Activated T-cell treated with anti-CD3 and anti-CD28 coated beads, Interleukin-2, amount 50 U/mL, for 24 hours (primary cell): ENCODE measurements around the gene RCL1.
"Not testable (repeated sequence)": the region's sequence is repeated elsewhere in the genome, so short reads cannot be mapped to it uniquely, and the experiment has no call there.

ENCODE experiments used
- DNase-seq: peaks from one replicate; pipeline ENCODE4 v3.0.0-alpha.2; 2020
- H3K27ac Mint-ChIP-seq: 2 replicates; pipeline ENCODE4 v1.8.0; 2020; ENCODE audit warnings: mild to moderate bottlenecking, mixed read lengths
- H3K27me3 Mint-ChIP-seq: 2 replicates; pipeline ENCODE4 v1.8.0; 2020; ENCODE audit warnings: mixed read lengths
- H3K36me3 Mint-ChIP-seq: 2 replicates; pipeline ENCODE4 v1.8.0; 2020; ENCODE audit warnings: low read depth, mixed read lengths
- H3K4me1 Mint-ChIP-seq: 2 replicates; pipeline ENCODE4 v1.8.0; 2020; ENCODE audit warnings: low read depth, mixed read lengths
- H3K4me3 Mint-ChIP-seq: 2 replicates; pipeline ENCODE4 v1.8.0; 2020; ENCODE audit warnings: mild to moderate bottlenecking, moderate library complexity, mixed read lengths
- H3K9me3 Mint-ChIP-seq: 2 replicates; pipeline ENCODE4 v1.8.0; 2020; ENCODE audit warnings: mixed read lengths

Gene RCL1, protein sequence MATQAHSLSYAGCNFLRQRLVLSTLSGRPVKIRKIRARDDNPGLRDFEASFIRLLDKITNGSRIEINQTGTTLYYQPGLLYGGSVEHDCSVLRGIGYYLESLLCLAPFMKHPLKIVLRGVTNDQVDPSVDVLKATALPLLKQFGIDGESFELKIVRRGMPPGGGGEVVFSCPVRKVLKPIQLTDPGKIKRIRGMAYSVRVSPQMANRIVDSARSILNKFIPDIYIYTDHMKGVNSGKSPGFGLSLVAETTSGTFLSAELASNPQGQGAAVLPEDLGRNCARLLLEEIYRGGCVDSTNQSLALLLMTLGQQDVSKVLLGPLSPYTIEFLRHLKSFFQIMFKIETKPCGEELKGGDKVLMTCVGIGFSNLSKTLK

DNA sequence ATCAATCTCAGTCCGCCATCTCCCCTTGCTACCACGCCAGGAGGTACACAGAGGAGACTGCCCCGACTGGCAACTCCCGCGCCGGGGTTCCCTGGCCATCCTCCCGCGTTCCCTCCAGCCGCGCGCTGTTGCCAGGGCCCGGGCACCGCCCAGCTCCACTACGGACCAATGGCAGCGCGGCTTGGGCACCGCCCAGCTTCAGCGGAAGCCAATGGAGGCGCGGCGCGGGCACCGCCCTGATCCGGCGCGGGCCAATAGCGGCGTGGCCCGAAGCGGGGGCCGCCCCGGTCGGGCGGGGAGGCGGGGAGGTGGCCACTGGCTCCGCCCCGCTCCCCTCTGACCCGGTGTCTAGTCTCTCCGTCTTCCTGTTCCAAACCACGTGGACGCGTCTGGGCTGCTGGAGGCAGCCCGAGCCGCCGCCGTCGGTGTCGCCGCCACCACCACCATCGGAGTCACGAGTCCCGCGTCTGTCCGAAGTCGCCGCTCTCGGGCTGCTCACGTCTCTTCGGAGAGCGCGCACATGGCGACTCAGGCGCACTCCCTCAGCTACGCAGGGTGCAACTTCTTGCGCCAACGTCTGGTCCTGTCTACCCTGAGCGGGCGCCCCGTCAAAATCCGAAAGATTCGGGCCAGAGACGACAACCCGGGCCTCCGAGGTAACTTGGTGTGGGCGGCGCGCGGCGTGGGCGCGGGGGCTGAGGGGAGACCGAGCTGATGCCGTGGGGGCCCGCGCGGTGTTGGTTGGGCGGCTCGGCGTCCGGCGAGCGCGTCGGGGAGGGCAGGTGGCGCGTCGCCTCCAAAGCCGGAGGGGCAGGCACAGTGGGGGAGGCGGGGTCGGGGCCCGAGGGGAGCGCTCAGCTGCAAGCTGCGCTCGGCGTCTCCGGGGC, at the start of gene RCL1:
Gene RCL1 (plus strand): TSS at position 373 of the 887 bp plus-strand sequence. CDS start 148 bp downstream, at position 521.
- Mint-ChIP-seq H3K4me3 (peak within 1 kb of the TSS; percentile 98), H3K36me3 (peaks cover 41% of the 10 kb centered on the region), H3K27ac (peak within 1 kb of the TSS; percentile 97), H3K9me3 (peaks cover 4% of the 10 kb centered on the region), H3K4me1 (peaks cover 60% of the 10 kb centered on the region), H3K27me3 (no peaks in the 10 kb centered on the region)
- DNase-seq: peak; percentile 98

DNA sequence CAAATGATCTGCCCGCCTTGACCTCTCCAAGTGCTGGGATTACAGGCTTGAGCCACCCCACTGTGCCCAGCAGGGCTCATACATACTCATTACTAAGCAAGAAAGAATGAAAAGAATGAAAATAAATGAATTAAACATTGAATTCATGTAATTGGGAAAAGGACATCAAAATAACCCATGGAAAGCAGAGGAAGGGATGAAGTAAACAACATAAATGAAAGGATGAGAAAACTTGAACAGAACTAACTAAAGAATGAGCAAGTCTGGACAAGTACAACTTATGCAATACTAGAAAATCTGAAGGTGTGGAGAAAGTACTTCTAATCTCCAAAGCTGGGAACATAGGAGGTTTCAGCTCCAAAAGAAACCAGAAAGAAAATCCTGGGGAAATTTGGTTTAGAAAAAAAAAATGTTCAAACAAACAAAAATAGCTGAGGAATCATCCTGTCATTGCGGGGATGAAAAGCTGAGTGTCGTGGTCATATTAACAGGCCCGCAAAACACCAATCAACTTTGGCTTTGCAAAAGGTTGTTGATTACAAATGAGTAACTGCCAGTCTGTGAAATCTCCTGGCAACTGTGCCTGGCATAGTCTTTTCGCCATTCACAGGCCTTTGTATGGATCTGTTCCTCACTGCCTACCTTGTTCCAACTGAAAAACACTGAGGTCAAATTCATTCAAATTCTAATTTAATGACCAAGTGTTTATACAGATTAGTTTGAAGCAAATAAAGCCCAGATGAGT, 49.4 kb upstream of the RCL1 start:
- H3K4me3 Mint-ChIP-seq: no peak overlapping the region
- no peaks in the 10 kb centered on the region for H3K9me3 Mint-ChIP-seq
- peaks cover 19% of the 10 kb centered on the region for H3K36me3 Mint-ChIP-seq
- H3K27ac Mint-ChIP-seq: peak overlapping the region; percentile 10
- DNase-seq: no peak
- peaks cover 59% of the 10 kb centered on the region for H3K4me1 Mint-ChIP-seq
- H3K27me3 Mint-ChIP-seq: no peaks in the 10 kb centered on the region

DNA sequence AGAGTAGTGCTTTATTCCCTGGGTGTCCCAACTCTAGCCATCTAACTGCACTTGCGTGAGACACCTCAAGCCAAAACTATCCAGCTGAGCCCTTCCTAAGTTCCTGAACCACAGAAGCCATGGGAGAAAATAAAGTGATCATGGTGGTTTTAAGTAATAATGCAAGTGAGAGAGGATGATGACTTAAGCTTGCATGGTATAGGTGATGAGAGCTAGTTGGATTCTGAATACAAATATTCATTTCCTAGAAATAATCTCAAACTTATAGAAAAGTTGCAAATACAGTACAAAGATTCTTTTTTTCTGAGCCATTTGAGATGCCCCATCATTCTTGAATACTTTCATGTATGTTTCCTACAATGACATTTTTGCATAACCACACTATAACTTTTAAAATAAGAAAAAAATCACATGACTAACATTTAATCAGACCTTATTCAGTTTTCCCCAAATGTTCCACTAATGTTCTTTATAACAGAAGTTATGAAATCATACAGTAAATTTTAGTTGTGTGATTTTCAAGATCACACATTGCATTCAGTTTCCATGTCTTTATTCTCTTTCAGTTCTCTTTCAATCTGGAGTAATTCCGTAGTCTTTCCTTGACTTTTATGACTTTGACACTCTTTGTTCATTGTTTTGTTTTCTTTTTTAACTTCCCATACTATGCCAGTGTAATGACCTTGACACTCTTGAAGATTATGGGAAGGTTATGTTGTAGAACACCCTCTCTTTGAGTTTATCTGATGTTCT, 46.3 kb upstream of the RCL1 start:
- Mint-ChIP-seq H3K4me1 (peaks cover 39% of the 10 kb centered on the region), H3K9me3 (no peaks in the 10 kb centered on the region), H3K4me3 (no peak overlapping the region), H3K36me3 (no peaks in the 10 kb centered on the region), H3K27me3 (no peaks in the 10 kb centered on the region), H3K27ac (peak overlapping the region; percentile 38)
- no peak for DNase-seq

DNA sequence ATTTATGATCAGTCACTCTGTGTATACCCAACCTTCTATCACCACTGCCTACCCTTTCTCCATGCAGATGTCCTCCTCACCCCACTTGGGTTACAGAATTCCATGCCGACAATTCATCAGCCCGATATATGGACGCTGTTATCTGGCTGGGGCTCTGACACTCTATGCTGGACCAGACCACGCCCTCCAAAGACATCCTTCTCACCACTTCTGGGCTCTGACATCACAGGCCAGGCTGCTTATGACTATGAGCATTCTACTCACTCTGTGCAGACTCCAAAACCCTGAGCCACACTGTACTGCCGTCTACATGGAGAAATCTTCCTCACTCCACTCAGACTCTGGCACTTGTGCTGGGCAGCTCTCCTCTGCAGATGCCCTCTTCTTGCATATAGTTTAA, 44.1 kb upstream of the RCL1 start:
- no peaks in the 10 kb centered on the region for H3K9me3 Mint-ChIP-seq
- H3K36me3 Mint-ChIP-seq: no peaks in the 10 kb centered on the region

DNA sequence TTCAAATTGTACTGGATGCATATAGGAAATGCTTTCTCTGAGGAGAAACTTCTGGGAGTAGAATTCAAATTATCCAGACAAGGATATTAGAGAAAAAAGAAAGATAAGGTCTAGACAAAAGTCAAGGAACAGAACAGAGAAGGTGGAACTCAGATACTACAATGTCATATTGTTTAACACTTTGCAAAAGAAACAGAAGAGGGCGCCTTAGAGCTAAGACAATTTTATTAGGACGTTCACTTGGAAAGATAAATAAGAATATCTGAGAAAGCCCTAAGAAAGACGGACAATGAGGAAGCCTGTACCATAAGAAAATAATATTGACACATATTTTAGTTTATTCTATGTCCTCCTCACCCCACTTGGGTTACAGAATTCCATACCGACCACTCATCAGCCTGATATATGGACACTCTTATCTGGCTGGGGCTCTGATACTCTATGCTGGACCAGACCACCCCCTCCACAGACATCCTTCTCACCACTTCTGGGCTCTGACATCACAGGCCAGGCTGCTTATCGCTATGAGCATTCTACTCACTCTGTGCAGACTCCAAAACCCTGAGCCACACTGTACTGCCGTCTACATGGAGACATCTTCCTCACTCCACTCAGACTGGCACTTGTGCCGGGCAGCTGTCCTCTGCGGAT, 42.6 kb upstream of the RCL1 start:
- Mint-ChIP-seq H3K27me3 (no peaks in the 10 kb centered on the region), H3K27ac (no peak overlapping the region), H3K36me3 (no peaks in the 10 kb centered on the region), H3K4me1 (peaks cover 20% of the 10 kb centered on the region), H3K4me3 (no peak overlapping the region), H3K9me3 (no peaks in the 10 kb centered on the region)
- no peak for DNase-seq

More for the DNA sequence above, 44.1 kb upstream of the RCL1 start:
- Mint-ChIP-seq H3K27me3 (no peaks in the 10 kb centered on the region), H3K4me3 (no peak overlapping the region), H3K4me1 (peaks cover 24% of the 10 kb centered on the region), H3K27ac (no peak overlapping the region)
- DNase-seq: no peak

DNA sequence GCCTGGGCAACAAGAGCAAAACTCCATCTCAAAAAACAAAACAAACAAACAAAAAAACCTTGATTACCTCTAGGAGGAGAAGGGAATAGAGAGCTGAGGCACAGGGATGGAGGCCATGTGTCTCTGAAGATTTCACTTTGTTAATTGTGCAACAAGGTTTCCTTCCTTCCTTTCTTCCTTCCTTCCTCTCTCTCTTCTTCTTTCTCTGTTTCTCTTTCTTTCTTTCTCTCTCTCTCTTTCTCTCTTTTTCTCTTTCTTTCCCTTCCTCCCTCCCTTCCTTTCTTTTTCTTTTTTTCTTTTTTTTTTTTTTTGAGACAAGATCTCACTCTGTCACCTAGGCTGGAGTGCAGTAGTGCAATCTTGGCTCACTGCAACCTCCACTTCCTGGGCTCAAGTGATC, 38.2 kb upstream of the RCL1 start:
- not testable (repeated sequence) for H3K27me3 Mint-ChIP-seq, DNase-seq, H3K36me3 Mint-ChIP-seq

DNA sequence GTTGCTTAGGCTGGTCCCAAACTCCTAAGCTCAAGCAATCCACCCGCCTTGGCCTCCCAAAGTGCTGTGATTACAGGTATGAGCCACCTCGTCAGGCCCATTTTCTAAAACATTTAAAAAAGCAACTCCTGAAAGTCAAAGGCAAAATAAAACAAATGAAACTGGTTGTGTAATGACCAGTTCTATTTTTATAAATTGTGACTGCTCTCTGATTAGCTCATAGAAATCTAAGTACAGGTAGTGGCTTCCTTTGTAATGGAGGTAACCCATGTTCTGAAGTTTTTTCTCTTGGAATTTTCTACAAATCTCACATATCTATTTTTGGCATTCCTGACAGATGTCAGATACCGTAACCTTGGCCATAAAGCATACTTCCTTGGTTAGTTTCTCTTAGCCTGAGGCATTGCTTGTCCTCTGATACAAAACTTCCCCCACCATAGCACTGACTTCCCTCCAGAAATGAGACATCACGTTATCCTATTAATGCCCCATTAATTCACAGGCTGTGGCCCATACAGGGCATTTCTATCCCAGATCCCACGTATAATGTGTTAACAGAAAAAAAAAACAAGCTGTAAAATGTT, 37.6 kb upstream of the RCL1 start:
- no peaks in the 10 kb centered on the region for H3K27me3 Mint-ChIP-seq
- H3K4me3 Mint-ChIP-seq: no peak overlapping the region
- DNase-seq: no peak
- peaks cover 3% of the 10 kb centered on the region for H3K4me1 Mint-ChIP-seq
- no peaks in the 10 kb centered on the region for H3K9me3 Mint-ChIP-seq
- no peak overlapping the region for H3K27ac Mint-ChIP-seq
- no peaks in the 10 kb centered on the region for H3K36me3 Mint-ChIP-seq

More for the DNA sequence above, 38.2 kb upstream of the RCL1 start:
- not testable (repeated sequence) for H3K4me3 Mint-ChIP-seq, H3K9me3 Mint-ChIP-seq, H3K4me1 Mint-ChIP-seq
- H3K27ac Mint-ChIP-seq: peak overlapping the region; percentile 32

DNA sequence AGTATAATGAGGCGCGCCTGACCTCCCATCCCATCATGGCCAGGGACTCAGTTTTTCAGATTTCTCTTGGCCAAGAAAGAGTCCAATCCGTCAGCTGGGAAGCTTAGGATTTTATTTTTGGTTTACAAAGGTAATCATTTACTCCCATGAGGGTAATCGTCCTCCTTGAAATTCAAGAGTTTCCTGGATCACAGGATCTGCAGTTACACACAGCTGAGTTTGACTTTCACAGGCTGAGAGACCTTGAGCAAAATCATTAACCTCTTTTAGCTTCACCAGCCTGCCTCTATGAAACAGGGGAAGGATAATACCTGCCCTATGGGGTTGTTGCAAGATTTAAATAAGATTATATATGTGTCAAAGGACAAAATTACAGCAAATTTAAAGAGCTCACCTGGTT, 36.3 kb upstream of the RCL1 start:
- DNase-seq: no peak
- Mint-ChIP-seq H3K4me1 (peaks cover 3% of the 10 kb centered on the region), H3K27ac (no peak overlapping the region), H3K36me3 (no peaks in the 10 kb centered on the region), H3K4me3 (no peak overlapping the region), H3K27me3 (peaks cover 2% of the 10 kb centered on the region), H3K9me3 (no peaks in the 10 kb centered on the region)

DNA sequence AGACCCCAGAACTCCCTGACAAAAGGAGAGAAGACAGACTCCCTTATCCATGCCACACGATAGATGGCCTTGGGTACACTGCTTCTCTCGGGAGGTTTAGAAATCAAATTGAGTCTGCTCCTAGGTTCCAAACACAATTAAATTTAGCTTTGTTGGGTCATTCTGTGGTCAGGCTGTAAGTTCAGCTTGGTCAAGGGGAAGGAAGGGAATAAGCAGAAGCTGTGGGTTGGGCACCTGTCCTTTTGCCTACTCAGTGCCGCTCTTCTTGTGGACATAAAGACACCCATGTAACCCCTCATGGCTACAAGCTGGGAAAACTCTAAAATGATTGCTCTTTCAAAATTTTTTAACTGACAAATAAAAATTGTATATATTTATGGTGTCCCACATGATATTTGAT, 32.6 kb upstream of the RCL1 start:
- no peak for DNase-seq

DNA sequence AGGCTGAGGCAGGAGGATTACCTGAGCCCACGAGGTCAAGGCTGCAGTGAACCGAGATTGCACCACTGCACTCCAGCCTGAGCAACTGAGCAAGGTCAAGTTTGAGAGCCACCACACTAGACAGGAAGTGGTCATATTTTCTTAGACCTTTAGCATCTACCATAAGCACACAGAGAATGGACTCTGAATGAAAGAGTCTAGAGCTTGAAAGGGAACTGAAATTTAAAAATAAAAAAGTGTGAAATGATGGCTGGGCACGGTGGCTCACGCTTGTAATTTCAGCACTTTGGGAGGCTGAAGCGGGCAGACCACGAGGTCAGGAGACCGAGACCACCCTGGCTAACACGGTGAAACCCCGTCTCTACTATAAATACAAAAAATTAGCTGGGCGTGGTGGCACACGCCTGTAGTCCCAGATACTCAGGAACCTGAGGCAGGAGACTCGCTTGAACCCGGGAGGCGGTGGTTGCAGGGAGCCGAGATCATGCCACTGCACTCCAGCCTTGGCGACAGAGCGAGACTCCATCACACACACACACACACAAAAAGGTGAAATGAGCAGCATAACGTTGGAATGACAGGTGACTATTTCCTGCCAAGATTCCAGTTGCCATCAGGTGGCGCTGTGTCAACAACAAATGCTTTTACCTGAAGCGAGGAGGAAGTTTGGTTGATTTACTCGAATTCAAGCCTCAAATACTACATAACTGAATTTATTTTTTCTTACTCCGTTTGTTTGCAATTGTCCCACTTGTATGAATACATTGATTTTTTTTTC, 30.4 kb upstream of the RCL1 start:
- H3K36me3 Mint-ChIP-seq: no peaks in the 10 kb centered on the region
- peak overlapping the region; percentile 12 for H3K27ac Mint-ChIP-seq
- H3K4me1 Mint-ChIP-seq: peaks cover 18% of the 10 kb centered on the region
- peak; percentile 83 for DNase-seq
- peaks cover 4% of the 10 kb centered on the region for H3K27me3 Mint-ChIP-seq
- no peaks in the 10 kb centered on the region for H3K9me3 Mint-ChIP-seq
- H3K4me3 Mint-ChIP-seq: peak overlapping the region; percentile 10

More for the DNA sequence above, 32.6 kb upstream of the RCL1 start:
- Mint-ChIP-seq H3K4me1 (peaks cover 18% of the 10 kb centered on the region), H3K4me3 (no peak overlapping the region), H3K27me3 (peaks cover 4% of the 10 kb centered on the region), H3K36me3 (no peaks in the 10 kb centered on the region), H3K9me3 (no peaks in the 10 kb centered on the region), H3K27ac (no peak overlapping the region)

DNA sequence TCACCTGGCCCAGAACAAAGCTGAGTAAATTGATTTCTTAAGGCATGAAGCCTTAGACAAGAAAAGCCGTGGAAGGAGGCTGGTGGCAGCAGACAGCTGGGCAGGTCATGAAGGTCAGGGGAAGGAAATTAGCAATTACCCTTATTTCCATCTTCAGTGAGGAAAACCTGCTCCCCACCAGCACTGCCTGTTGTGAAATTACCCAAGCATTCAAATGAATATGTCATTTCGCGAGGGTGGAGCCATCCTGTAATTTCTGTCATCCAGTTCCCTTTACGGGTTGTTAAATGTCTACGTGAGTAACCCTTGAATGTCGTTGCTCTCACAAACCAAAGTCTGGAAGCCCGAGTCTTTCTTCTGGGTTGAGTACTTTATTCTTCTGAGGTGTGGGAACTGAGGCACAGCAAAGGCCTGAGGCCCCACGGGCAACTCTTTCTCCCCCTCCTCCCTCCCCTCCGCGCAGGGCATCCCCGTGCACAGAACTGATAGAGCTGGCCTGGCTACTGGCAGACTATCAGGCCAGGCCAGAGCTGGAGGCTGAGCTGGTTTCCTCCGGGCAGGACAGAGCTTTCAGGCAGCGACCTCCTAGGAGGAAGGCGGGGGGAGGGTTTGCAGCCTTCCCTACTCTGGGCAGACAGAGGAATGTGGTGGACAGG, 29.7 kb upstream of the RCL1 start:
- Mint-ChIP-seq H3K4me1 (peaks cover 18% of the 10 kb centered on the region), H3K27ac (peak overlapping the region; percentile 12), H3K9me3 (no peaks in the 10 kb centered on the region), H3K27me3 (peaks cover 4% of the 10 kb centered on the region), H3K4me3 (peak overlapping the region; percentile 10), H3K36me3 (no peaks in the 10 kb centered on the region)
- DNase-seq: no peak

DNA sequence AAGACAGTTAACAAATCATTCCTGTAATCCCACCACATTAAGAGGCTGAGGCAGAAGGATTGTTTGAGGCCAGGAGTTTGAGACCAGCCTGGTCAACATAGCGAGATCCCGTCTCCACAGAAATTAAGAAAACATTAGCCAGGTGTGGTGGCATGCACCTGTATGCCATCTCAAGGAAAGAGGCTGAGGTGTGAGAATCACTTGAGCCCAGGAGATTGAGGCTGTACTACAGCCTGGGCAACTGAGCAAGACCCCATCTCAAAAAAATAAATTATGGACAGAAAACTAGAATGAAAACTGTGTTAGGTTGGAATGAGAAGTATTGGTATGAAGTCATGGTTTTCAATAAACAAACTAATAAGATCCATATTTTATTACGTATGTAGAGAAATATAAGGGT, 28.7 kb upstream of the RCL1 start:
- H3K4me3 Mint-ChIP-seq: no peak overlapping the region
- no peak overlapping the region for H3K27ac Mint-ChIP-seq
- H3K36me3 Mint-ChIP-seq: no peaks in the 10 kb centered on the region
- H3K27me3 Mint-ChIP-seq: peaks cover 4% of the 10 kb centered on the region
- H3K9me3 Mint-ChIP-seq: no peaks in the 10 kb centered on the region
- H3K4me1 Mint-ChIP-seq: peaks cover 19% of the 10 kb centered on the region
- no peak for DNase-seq
